PC-3 (cell line): ENCODE data around the gene CLPSL2.

Source experiments
- EZH2 ChIP-seq: fragments of 300-600 bp; sonication (generic); IDR thresholded peaks from one replicate; pipeline ENCODE4 v1.6.1; 2017; ENCODE audit warnings: antibody characterized with exemption, mild to moderate bottlenecking, low read length; ENCODE audit not compliant: unreplicated experiment
- TF ChIP-seq, protein P1 (sequence below): fragments of 300-600 bp; sonication (generic); conservative IDR thresholded peaks from 2 replicates; pipeline ENCODE4 v1.5.1; 2017; ENCODE audit warnings: antibody characterized with exemption, low read depth, mild to moderate bottlenecking, low read length

DNA sequence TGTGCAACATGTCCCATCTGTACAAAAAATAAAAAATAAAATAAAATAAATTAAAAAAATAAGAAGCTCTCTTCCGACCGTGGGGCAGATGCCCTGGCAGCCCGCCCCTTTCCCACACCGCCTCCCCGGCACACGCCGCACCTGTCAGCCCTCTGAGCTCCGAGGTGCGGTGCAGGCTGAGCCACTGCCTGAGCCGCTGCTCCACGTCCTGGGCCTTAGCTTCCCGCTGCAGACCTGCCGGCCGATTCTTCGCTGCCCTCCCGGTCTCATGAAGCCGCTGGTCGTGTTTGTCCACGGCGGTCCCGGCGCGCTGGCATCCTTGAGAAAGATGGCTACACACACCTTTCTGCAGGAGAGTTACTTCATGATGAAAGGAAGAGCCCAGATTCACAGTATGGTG is 10.7 kb upstream of the CLPSL2 start:
- TF ChIP-seq, protein P1, sequence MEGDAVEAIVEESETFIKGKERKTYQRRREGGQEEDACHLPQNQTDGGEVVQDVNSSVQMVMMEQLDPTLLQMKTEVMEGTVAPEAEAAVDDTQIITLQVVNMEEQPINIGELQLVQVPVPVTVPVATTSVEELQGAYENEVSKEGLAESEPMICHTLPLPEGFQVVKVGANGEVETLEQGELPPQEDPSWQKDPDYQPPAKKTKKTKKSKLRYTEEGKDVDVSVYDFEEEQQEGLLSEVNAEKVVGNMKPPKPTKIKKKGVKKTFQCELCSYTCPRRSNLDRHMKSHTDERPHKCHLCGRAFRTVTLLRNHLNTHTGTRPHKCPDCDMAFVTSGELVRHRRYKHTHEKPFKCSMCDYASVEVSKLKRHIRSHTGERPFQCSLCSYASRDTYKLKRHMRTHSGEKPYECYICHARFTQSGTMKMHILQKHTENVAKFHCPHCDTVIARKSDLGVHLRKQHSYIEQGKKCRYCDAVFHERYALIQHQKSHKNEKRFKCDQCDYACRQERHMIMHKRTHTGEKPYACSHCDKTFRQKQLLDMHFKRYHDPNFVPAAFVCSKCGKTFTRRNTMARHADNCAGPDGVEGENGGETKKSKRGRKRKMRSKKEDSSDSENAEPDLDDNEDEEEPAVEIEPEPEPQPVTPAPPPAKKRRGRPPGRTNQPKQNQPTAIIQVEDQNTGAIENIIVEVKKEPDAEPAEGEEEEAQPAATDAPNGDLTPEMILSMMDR, result no peak
- no peak for TF ChIP-seq EZH2
